GM19099 (cell line): Measurements from ENCODE around the gene EXOSC2.

Source experiments
- POLR2A ChIP-seq: IDR thresholded peaks from 3 replicates; pipeline ENCODE4 v1.6.1; 2011; ENCODE audit warnings: low read depth; ENCODE audit not compliant: insufficient read length; ENCODE audit errors: extremely low read depth

Gene EXOSC2

GRCh38 chr9:130681769-130682420 is 11.7 kb upstream of the EXOSC2 start:
- TF ChIP-seq POLR2A: no peak

GRCh38 chr9:130682421-130683121 is 11.0 kb upstream of the EXOSC2 start:
- TF ChIP-seq POLR2A: no peak

GRCh38 chr9:130685104-130685503 is 8.5 kb upstream of the EXOSC2 start:
- TF ChIP-seq POLR2A: no peak

GRCh38 chr9:130687615-130688014 is 6.0 kb upstream of the EXOSC2 start:
- TF ChIP-seq POLR2A: no peak

- TF ChIP-seq POLR2A: no peak
Observed at GRCh38 chr9:130688072-130688471, 5.5 kb upstream of the EXOSC2 start.

- no peak for TF ChIP-seq POLR2A
Observed at GRCh38 chr9:130689572-130689936, 4.0 kb upstream of the EXOSC2 start.

- no peak for TF ChIP-seq POLR2A
Observed at GRCh38 chr9:130689937-130690700, 3.5 kb upstream of the EXOSC2 start.

- no peak for TF ChIP-seq POLR2A
Observed at GRCh38 chr9:130692321-130692720, 1.3 kb upstream of the EXOSC2 start.

GRCh38 chr9:130693101-130693425 is 517 bp upstream of the EXOSC2 start:
- no peak for TF ChIP-seq POLR2A

- TF ChIP-seq POLR2A: no peak
Observed at GRCh38 chr9:130694205-130694604, 625 bp downstream of the EXOSC2 start.

GRCh38 chr9:130696139-130696650 is 2.6 kb downstream of the EXOSC2 start:
- no peak for TF ChIP-seq POLR2A

GRCh38 chr9:130696996-130697395 is 3.4 kb downstream of the EXOSC2 start:
- TF ChIP-seq POLR2A: no peak

- no peak for TF ChIP-seq POLR2A
Observed at GRCh38 chr9:130698514-130698913, 4.9 kb downstream of the EXOSC2 start.

GRCh38 chr9:130699047-130699446 is 5.5 kb downstream of the EXOSC2 start:
- TF ChIP-seq POLR2A: no peak

- TF ChIP-seq POLR2A: no peak
Observed at GRCh38 chr9:130701059-130702022, 7.8 kb downstream of the EXOSC2 start.
